Memory B cell (primary cell): ENCODE results near the gene SALL4.
"Not testable (repeated sequence)": the region's sequence is repeated elsewhere in the genome, so short reads cannot be mapped to it uniquely, and the experiment has no call there.

Source experiments
- ATAC-seq: fragments of 150-1000 bp; cut with Tn5 transposase; 2 replicates; pipeline ENCODE4 v1.10.0; 2021; ENCODE audit warnings: low read depth, mild to moderate bottlenecking, moderate library complexity
- DNase-seq, 2 donors: peaks; one replicate each; pipeline ENCODE4 v3.0.0; 2022; ENCODE audit warnings: low spot score in 2 of 2
- H3K27ac Mint-ChIP-seq: one replicate; pipeline ENCODE4 v1.8.0; 2022; ENCODE audit warnings: mild to moderate bottlenecking, moderate library complexity, mixed read lengths
- H3K27me3 Mint-ChIP-seq: one replicate; pipeline ENCODE4 v1.8.0; 2022; ENCODE audit warnings: mixed read lengths
- H3K36me3 Mint-ChIP-seq: one replicate; pipeline ENCODE4 v1.8.0; 2022; ENCODE audit warnings: mild to moderate bottlenecking, mixed read lengths
- H3K4me1 Mint-ChIP-seq: one replicate; pipeline ENCODE4 v1.8.0; 2022; ENCODE audit warnings: mixed read lengths
- H3K4me3 Mint-ChIP-seq: one replicate; pipeline ENCODE4 v1.8.0; 2022; ENCODE audit warnings: mild to moderate bottlenecking, moderate library complexity, mixed read lengths
- H3K9me3 Mint-ChIP-seq: one replicate; pipeline ENCODE4 v1.8.0; 2022; ENCODE audit warnings: mixed read lengths

Gene SALL4

DNA sequence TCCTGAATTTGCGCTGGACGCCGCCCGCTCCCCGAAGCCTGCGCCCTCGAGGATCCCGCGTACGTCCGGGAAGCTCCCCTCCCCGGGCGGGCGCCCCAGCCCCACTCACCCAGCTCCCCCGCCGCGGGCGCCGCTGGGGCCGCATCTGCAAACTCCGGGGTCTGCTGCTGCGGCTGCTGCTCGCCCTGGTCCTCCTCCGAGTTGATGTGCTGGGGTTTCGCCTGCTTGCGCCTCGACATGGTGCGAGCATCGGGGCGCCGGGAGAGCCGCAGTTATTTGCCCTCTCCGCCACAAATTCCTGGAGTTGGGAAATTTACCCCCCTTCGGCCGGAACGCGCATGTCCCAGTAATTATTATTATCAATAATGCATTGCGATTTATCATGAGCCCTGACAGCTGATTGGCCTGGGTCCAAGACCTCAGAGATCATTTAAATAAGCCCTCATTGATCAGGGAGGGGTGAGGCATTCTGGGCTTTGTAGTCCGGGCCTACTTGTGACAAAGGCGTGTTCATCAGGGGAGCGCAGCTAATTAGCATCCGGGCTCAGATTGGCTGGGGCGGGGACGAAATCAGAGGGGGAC, at the start of gene SALL4:
Gene SALL4 (minus strand): TSS at position 352 of the 582 bp plus-strand sequence. CDS start 113 bp downstream, at position 239.
- no peak within 1 kb of the TSS for H3K4me3 Mint-ChIP-seq
- H3K27ac Mint-ChIP-seq: no peak within 1 kb of the TSS
- H3K36me3 Mint-ChIP-seq: no peaks in the 10 kb centered on the region
- no peak for ATAC-seq
- H3K9me3 Mint-ChIP-seq: no peaks in the 10 kb centered on the region
- no peak for DNase-seq
- no peaks in the 10 kb centered on the region for H3K4me1 Mint-ChIP-seq
- H3K27me3 Mint-ChIP-seq: peaks cover 8% of the 10 kb centered on the region

DNA sequence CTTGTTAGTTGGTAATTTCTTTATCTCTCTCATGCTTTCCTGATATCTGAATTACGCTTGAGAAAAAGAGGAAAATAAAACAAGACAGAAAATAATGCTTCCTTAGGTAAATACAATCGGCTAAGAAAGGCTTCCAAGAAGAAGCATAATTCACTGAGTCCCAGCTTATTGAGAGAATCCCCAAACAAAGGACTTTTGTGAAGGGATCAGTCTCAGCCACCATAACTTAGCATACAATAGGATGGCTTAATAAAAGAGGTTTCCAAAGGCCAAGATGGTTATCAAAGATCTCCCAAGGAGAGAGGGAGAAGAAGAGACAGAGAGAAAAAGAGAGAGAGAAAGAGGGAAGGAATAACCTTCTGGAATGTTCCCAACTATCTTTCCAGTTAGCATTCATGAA, 46.0 kb upstream of the SALL4 start:
- DNase-seq (no peak), ATAC-seq (no peak)
- Mint-ChIP-seq H3K27ac (no peak overlapping the region), H3K9me3 (peaks cover 1% of the 10 kb centered on the region), H3K4me1 (no peaks in the 10 kb centered on the region), H3K27me3 (peaks cover 4% of the 10 kb centered on the region), H3K36me3 (no peaks in the 10 kb centered on the region), H3K4me3 (no peak overlapping the region)

- ATAC-seq (no peak), DNase-seq (no peak)
- Mint-ChIP-seq H3K9me3 (no peaks in the 10 kb centered on the region), H3K27ac (no peak overlapping the region), H3K36me3 (no peaks in the 10 kb centered on the region), H3K27me3 (peaks cover 9% of the 10 kb centered on the region), H3K4me3 (no peak overlapping the region), H3K4me1 (no peaks in the 10 kb centered on the region)
Observed at GRCh38 chr20:51840865-51841264, 38.5 kb upstream of the SALL4 start.

- no peak overlapping the region for H3K4me3 Mint-ChIP-seq
- H3K36me3 Mint-ChIP-seq: no peaks in the 10 kb centered on the region
- H3K4me1 Mint-ChIP-seq: no peaks in the 10 kb centered on the region
- ATAC-seq (no peak), DNase-seq (no peak)
- H3K27me3 Mint-ChIP-seq: peaks cover 4% of the 10 kb centered on the region
- H3K9me3 Mint-ChIP-seq: peaks cover 1% of the 10 kb centered on the region
- H3K27ac Mint-ChIP-seq: no peak overlapping the region
Observed at GRCh38 chr20:51837876-51838420, 35.6 kb upstream of the SALL4 start.

GRCh38 chr20:51837436-51837835, 35.1 kb upstream of the SALL4 start:
- no peak overlapping the region for H3K27ac Mint-ChIP-seq
- no peaks in the 10 kb centered on the region for H3K36me3 Mint-ChIP-seq
- no peak for DNase-seq
- no peak for ATAC-seq
- peaks cover 1% of the 10 kb centered on the region for H3K9me3 Mint-ChIP-seq
- peaks cover 3% of the 10 kb centered on the region for H3K27me3 Mint-ChIP-seq
- no peaks in the 10 kb centered on the region for H3K4me1 Mint-ChIP-seq
- no peak overlapping the region for H3K4me3 Mint-ChIP-seq

GRCh38 chr20:51833326-51833725, 31.0 kb upstream of the SALL4 start:
- Mint-ChIP-seq H3K36me3 (no peaks in the 10 kb centered on the region), H3K27me3 (peaks cover 3% of the 10 kb centered on the region), H3K27ac (no peak overlapping the region), H3K9me3 (peaks cover 1% of the 10 kb centered on the region), H3K4me3 (no peak overlapping the region), H3K4me1 (no peaks in the 10 kb centered on the region)
- ATAC-seq (no peak), DNase-seq (no peak)

- no peaks in the 10 kb centered on the region for H3K4me1 Mint-ChIP-seq
- H3K27ac Mint-ChIP-seq: no peak overlapping the region
- H3K36me3 Mint-ChIP-seq: no peaks in the 10 kb centered on the region
Observed at GRCh38 chr20:51832276-51832675, 30.0 kb upstream of the SALL4 start.

DNA sequence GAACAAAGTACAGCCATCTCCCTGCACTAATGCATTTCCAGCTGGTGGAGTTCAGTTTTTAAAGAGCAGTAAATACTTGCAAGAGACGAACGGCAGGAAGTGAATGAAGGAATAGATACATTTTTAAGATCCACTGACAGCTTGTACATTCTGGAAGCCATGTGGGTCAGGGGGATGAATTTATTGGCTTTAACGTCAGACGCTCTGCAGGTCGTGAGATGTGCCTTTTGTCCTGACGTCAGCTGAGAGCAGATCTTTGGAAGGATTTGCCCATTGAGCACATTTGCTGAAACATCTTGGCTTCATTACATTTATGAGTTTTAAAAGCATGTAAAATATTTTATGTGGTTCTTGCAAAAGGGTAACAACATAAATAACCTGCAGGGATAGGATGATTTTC, 29.5 kb upstream of the SALL4 start:
- ATAC-seq: no peak
- Mint-ChIP-seq H3K4me3 (no peak overlapping the region), H3K4me1 (no peaks in the 10 kb centered on the region), H3K36me3 (no peaks in the 10 kb centered on the region), H3K27ac (no peak overlapping the region), H3K9me3 (peaks cover 1% of the 10 kb centered on the region), H3K27me3 (peaks cover 3% of the 10 kb centered on the region)
- DNase-seq: no peak

More at GRCh38 chr20:51832276-51832675, 30.0 kb upstream of the SALL4 start:
- ATAC-seq (no peak), DNase-seq (no peak)
- Mint-ChIP-seq H3K9me3 (peaks cover 1% of the 10 kb centered on the region), H3K27me3 (peaks cover 3% of the 10 kb centered on the region), H3K4me3 (no peak overlapping the region)

- ATAC-seq: no peak
- Mint-ChIP-seq H3K27ac (no peak overlapping the region), H3K9me3 (no peaks in the 10 kb centered on the region)
Observed at GRCh38 chr20:51830538-51830937, 28.2 kb upstream of the SALL4 start.

GRCh38 chr20:51828762-51829161, 26.4 kb upstream of the SALL4 start:
- Mint-ChIP-seq H3K36me3 (no peaks in the 10 kb centered on the region), H3K9me3 (no peaks in the 10 kb centered on the region), H3K4me3 (no peak overlapping the region), H3K27me3 (no peaks in the 10 kb centered on the region), H3K4me1 (no peaks in the 10 kb centered on the region), H3K27ac (no peak overlapping the region)
- DNase-seq (no peak), ATAC-seq (no peak)

More at GRCh38 chr20:51830538-51830937, 28.2 kb upstream of the SALL4 start:
- Mint-ChIP-seq H3K4me1 (no peaks in the 10 kb centered on the region), H3K27me3 (peaks cover 2% of the 10 kb centered on the region), H3K4me3 (no peak overlapping the region), H3K36me3 (no peaks in the 10 kb centered on the region)
- no peak for DNase-seq

DNA sequence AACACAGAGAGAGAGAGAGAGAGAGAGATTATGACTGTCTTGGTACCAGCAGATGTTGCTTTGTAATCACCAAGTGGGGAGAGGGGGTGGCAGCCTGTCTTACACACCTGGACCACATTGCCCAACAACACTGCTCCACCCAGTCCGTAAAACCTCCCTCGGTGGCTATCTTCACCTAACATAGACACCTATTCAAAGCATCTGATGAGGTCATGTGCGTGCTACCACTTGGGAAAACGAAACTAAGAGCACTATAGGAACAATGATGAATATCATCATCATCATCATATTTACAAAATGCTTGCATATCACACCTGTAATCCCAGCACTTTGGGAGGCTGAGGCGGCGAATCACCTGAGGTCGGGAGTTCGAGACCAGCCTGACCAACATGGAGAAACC, 24.1 kb upstream of the SALL4 start:
- DNase-seq (no peak), ATAC-seq (no peak)
- Mint-ChIP-seq H3K9me3 (no peaks in the 10 kb centered on the region), H3K27ac (no peak overlapping the region), H3K27me3 (peaks cover 3% of the 10 kb centered on the region), H3K36me3 (no peaks in the 10 kb centered on the region), H3K4me1 (no peaks in the 10 kb centered on the region), H3K4me3 (no peak overlapping the region)

GRCh38 chr20:51818479-51819008, 16.2 kb upstream of the SALL4 start:
- Mint-ChIP-seq H3K27me3 (peaks cover 14% of the 10 kb centered on the region), H3K27ac (no peak overlapping the region), H3K4me1 (no peaks in the 10 kb centered on the region), H3K4me3 (no peak overlapping the region), H3K9me3 (no peaks in the 10 kb centered on the region), H3K36me3 (no peaks in the 10 kb centered on the region)
- ATAC-seq (no peak), DNase-seq (no peak)

- ATAC-seq: not testable (repeated sequence)
Observed at GRCh38 chr20:51816856-51817255, 14.5 kb upstream of the SALL4 start.

DNA sequence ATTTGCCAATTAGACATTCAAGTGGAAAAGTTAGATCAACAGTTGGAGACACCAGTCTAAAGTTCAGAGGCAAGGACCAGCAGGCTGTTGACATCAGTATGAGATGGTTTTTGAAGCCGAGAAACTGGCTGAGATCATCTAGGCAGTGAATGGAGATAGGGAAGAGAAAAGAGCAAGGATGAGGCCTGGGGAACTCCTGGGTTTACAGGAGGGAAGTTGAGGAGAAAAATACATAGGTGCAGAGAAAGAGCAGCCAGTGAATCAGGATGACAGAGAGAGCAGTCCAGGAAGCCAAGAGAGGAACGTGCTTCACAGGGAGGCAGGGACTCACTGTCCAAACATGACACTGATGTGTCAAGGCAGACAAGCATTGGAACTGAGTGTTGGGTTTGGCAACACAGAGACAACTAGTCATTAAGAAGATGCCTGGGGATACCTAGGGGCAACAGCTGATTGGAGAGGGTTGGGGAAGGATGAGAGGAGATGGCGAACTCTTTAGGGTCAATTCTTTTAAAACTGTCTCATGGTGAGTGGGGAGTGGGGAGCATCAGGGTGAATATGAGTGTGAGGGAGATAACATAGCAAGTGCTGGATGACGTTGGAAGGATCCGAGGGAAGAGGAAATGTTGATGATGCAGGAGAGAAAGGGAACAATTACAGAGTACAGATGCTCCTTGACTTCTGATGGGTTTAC, 13.2 kb upstream of the SALL4 start:
- ATAC-seq (no peak), DNase-seq (no peak)
- H3K4me1 Mint-ChIP-seq: no peaks in the 10 kb centered on the region
- no peak overlapping the region for H3K27ac Mint-ChIP-seq
- H3K9me3 Mint-ChIP-seq: no peaks in the 10 kb centered on the region
- H3K27me3 Mint-ChIP-seq: peaks cover 13% of the 10 kb centered on the region
- H3K4me3 Mint-ChIP-seq: no peak overlapping the region
- peaks cover 2% of the 10 kb centered on the region for H3K36me3 Mint-ChIP-seq

More at GRCh38 chr20:51816856-51817255, 14.5 kb upstream of the SALL4 start:
- not testable (repeated sequence) for H3K4me1 Mint-ChIP-seq, H3K27ac Mint-ChIP-seq, H3K9me3 Mint-ChIP-seq, H3K36me3 Mint-ChIP-seq, H3K4me3 Mint-ChIP-seq, DNase-seq
- H3K27me3 Mint-ChIP-seq: peaks cover 15% of the 10 kb centered on the region
